SJCRH30 (cell line): ENCODE data around the gene SLC2A6. TPM values are rescaled to one million over a fixed set of nuclear protein-coding genes. Genes with fewer than 3 reads are reported as not detected.

Experiments
- DNase-seq, 2 experiments: peaks; one replicate each; pipeline ENCODE4 v3.0.0-alpha.2; 2015 to 2020
- H3K27ac ChIP-seq: fragments of 250-450 bp; sonication (Bioruptor Pico); 2 replicates; pipeline ENCODE4 v1.5.1; 2020; ENCODE audit warnings: mild to moderate bottlenecking, moderate library complexity
- H3K27me3 ChIP-seq: fragments of 250-450 bp; sonication (Bioruptor Pico); 2 replicates; pipeline ENCODE4 v1.5.1; 2020; ENCODE audit warnings: mild to moderate bottlenecking, moderate library complexity
- H3K36me3 ChIP-seq: fragments of 250-450 bp; sonication (Bioruptor Pico); 2 replicates; pipeline ENCODE4 v1.5.1; 2020; ENCODE audit warnings: mild to moderate bottlenecking, moderate library complexity
- H3K4me1 ChIP-seq: fragments of 250-450 bp; sonication (Bioruptor Pico); 2 replicates; pipeline ENCODE4 v1.5.1; 2020; ENCODE audit warnings: mild to moderate bottlenecking, moderate library complexity
- H3K4me3 ChIP-seq: fragments of 250-450 bp; sonication (Bioruptor Pico); 2 replicates; pipeline ENCODE4 v1.5.1; 2020; ENCODE audit warnings: mild to moderate bottlenecking, moderate library complexity
- H3K9me3 ChIP-seq: fragments of 250-450 bp; sonication (Bioruptor Pico); replicated peaks from 2 replicates; pipeline ENCODE4 v1.5.1; 2020; ENCODE audit warnings: mild to moderate bottlenecking, moderate library complexity
- total RNA-seq: library from RNA; depleted of rRNA; stranded (reverse); fragments of >200 nt; shearing (Covaris generic); gene quantifications from 2 replicates; pipeline ENCODE4 v1.2.3, GENCODE V29; 2014

Gene SLC2A6
- total RNA-seq, 1 experiment from 2014 or later, result 23.4 TPM

GRCh38 chr9:133494636-133495326, 15.9 kb upstream of the SLC2A6 start:
- H3K4me3 ChIP-seq, result no peak overlapping the region
- no peak overlapping the region for H3K27ac ChIP-seq
- H3K4me1 ChIP-seq, result peaks cover 35% of the 10 kb centered on the region
- no peaks in the 10 kb centered on the region; the same call in 1 of the 2 replicates for H3K27me3 ChIP-seq
- no peak for DNase-seq
- no peaks in the 10 kb centered on the region for H3K36me3 ChIP-seq
- H3K9me3 ChIP-seq, result no peaks in the 10 kb centered on the region

DNA sequence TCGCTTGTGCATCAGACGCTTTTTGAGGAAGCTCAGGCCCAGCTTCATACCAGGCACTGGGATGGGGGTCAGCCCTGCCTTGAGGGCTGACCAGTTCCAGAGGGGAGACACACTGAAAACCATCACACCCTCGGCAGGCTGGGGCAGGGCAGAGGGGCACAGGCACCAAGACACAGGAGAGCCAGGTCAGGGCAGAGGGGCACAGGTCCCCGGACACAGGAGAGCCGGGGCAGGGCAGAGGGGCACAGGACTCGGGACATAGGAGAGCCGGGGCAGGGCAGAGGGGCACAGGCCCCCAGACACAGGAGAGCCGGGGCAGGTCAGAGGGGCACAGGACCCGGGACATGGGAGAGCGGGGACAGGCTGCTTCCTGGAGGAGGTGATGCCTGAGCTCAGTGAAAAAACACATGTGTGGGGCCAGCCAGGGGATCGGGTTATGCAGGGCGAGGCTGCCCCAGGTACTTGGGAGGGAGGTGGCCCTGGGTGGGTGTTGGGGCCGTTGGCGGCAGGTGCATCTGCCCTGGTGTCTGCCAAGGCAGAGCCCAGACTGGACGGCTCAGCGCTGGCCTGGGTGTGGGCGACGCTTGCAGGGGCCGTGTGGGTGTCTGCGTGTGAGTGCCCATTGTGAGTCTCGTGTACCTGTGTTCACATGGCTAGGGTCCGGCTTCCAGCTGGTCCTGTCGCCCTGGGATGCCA, 15.1 kb upstream of the SLC2A6 start:
- Histone ChIP-seq H3K4me3 (no peak overlapping the region), H3K27ac (no peak overlapping the region), H3K27me3 (no peaks in the 10 kb centered on the region; the same call in 1 of the 2 replicates), H3K9me3 (no peaks in the 10 kb centered on the region), H3K36me3 (no peaks in the 10 kb centered on the region), H3K4me1 (peaks cover 39% of the 10 kb centered on the region)
- DNase-seq, result no peak

DNA sequence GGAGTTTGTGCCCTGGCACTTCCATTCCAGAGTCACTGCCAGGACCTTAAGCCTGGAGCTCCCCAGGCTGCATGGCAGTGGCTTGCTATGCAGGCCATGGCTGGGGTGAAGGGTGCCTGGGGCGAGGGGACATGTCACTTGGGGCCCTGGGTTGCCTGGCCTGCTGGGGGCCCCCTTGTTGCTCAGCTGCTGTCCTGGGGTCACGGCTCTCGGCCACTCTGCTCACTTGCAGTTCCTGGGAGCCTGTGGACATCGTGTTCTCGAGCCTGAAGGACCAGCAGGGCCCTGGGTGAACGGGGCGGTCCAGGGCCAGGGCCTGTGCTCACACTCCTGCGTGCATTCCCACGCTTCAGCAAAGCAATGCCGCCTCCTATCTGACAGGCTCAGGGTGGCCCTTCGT, 14.5 kb upstream of the SLC2A6 start:
- peaks cover 40% of the 10 kb centered on the region for H3K4me1 ChIP-seq
- no peaks in the 10 kb centered on the region for H3K9me3 ChIP-seq
- no peak overlapping the region for H3K4me3 ChIP-seq
- H3K27ac ChIP-seq, result peak overlapping the region; percentile 90
- no peaks in the 10 kb centered on the region; the same call in 1 of the 2 replicates for H3K27me3 ChIP-seq
- H3K36me3 ChIP-seq, result no peaks in the 10 kb centered on the region
- no peak for DNase-seq

DNA sequence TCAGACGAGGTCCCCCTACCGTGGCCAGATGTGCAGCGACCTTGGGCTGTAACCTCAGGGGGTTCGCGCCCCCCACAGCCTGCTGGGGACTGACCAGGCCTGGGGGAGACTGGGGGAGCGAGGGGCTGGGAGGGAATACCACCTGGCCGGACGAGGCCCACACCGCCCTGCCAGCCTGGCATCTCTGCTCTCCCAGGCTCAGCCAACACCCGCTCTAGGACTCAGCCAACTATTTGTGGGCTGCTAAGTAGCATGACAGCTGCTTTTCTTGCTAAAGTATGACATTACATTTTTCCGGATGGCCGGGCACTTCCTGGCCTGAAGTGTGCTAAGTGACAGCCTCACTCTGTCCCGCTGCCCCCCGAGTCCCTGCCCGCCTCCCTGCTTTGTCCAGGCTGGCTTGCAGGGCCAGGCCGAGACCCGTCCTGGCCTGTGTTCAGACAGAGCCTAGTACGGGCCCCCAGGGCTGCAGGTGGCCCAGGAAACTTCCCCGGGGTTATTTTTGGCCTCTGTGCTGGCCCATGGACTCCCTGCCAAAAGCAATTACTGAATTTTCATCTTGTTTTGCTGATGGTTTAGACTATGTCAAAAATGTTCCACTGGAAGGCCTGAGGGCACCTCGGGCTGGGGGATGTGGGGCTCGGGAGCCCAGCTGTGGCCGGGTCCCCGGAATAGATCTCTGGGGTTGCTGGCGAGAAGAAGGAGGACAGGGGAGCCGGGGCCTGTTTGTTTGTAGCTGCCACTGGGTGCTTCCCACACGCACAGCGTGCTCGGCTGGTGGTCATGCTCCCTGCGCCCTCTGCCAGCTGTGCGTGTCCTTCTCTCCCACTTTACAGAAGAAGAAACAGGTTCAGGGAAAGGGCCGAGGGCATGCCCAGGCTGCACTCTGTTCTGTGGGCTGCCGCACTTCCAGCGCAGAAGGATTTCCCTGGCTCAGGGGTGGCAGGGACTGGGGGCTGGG, 13.4 kb upstream of the SLC2A6 start:
- Histone ChIP-seq H3K4me1 (peaks cover 40% of the 10 kb centered on the region), H3K27ac (peak overlapping the region; percentile 90), H3K4me3 (peak overlapping the region; percentile 18), H3K9me3 (no peaks in the 10 kb centered on the region), H3K36me3 (no peaks in the 10 kb centered on the region), H3K27me3 (no peaks in the 10 kb centered on the region; the same call in 1 of the 2 replicates)
- DNase-seq, result peak; percentile 87 to 91

DNA sequence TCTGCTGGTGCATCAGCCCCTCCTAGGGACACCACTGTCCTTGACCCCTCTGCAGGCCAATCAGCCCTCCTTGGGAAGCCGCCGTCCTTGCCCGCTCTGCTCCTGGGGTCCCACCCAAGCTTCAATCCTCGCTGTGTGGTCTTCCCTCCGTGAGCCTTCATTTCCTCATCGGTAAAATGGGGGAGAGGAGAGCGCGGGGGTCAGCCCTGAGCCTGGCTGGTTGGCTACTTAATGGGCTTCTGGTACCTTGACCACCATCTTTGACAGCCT, 12.7 kb upstream of the SLC2A6 start:
- Histone ChIP-seq H3K27ac (peak overlapping the region; percentile 90), H3K36me3 (no peaks in the 10 kb centered on the region), H3K27me3 (no peaks in the 10 kb centered on the region), H3K4me3 (no peak overlapping the region), H3K9me3 (no peaks in the 10 kb centered on the region), H3K4me1 (peaks cover 38% of the 10 kb centered on the region)
- DNase-seq, result no peak

GRCh38 chr9:133490865-133491655, 12.2 kb upstream of the SLC2A6 start:
- Histone ChIP-seq H3K9me3 (no peaks in the 10 kb centered on the region), H3K27me3 (no peaks in the 10 kb centered on the region), H3K27ac (peak overlapping the region; percentile 90), H3K4me3 (no peak overlapping the region), H3K4me1 (peaks cover 38% of the 10 kb centered on the region), H3K36me3 (no peaks in the 10 kb centered on the region)
- DNase-seq, result no peak

DNA sequence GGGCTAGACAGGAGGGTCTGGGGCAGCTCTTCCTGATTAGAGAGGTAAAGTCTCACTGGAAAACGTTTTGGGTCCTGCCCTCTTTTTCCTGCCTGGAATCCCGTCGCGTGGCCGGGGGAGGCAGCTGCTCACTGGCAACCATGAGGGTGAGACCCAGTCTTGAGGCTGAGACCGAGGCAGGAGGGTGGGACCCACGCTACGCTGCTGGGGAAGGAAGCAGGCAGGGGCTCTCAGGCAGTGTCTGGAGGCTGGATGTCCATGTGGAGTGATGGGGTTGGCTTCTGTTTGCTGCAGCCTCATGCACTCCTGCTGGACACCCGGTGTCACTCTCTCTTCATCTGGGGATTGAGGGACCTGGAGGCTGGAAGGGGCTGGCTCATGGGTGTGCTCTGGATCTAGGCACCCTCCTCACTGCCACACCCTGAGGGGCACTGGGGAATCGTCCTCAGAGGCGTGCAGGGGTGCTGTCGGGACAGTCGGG, 11.3 kb upstream of the SLC2A6 start:
- Histone ChIP-seq H3K27me3 (no peaks in the 10 kb centered on the region), H3K4me3 (no peak overlapping the region), H3K27ac (no peak overlapping the region), H3K4me1 (peaks cover 38% of the 10 kb centered on the region), H3K9me3 (no peaks in the 10 kb centered on the region), H3K36me3 (no peaks in the 10 kb centered on the region)
- DNase-seq, result no peak

DNA sequence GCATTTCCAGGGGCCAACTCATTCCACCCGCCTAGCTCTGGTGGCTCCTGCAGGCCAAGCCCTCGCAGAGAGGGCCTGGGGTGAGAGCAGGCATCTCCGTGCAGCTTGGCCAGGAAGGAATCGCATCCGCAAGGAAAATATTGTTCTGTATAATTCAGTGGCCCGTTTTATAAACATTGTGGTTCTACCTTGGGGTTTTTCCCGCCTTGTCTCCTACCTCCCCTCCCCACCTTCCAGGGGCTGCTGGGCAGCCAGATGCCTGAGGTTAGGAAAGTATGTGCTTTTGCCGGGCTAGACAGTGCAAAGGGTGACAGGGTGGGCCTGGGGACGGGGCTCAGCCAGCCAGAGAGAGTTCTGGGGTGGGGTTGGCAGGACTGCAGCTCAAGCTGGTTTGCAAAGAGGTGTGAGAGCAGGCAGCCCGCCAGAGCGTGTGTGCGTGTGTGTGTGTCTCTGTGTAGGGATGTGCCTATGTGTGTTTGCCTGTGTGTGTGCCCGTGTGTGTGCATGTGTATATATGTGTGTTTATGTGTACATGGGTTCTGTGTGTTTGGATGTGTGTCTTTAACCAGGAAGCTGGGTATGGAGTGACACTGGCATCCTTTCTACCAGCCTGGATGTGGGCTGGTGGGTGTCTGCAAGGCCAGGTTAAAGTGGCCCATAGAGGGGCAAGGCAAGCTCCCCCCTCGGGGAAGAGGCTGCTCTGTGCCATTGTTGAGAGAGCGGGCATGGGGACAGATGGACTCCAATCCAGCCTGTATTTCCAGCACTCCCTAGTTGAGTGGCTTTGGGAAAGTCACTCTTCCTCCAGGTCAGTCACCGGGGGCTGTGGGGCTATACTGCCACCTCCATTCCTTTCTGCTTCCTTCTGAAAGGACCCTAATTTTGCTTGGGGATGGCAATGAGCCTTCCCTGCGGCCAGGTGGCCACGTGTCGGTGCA, 10.6 kb upstream of the SLC2A6 start:
- Histone ChIP-seq H3K27me3 (no peaks in the 10 kb centered on the region), H3K4me1 (peaks cover 45% of the 10 kb centered on the region), H3K36me3 (no peaks in the 10 kb centered on the region), H3K4me3 (no peak overlapping the region), H3K27ac (no peak overlapping the region), H3K9me3 (no peaks in the 10 kb centered on the region)
- DNase-seq, result no peak

- Histone ChIP-seq H3K4me1 (peaks cover 48% of the 10 kb centered on the region), H3K4me3 (no peak overlapping the region), H3K27me3 (no peaks in the 10 kb centered on the region), H3K27ac (no peak overlapping the region), H3K9me3 (no peaks in the 10 kb centered on the region), H3K36me3 (no peaks in the 10 kb centered on the region)
- DNase-seq, result no peak
These were observed 9.9 kb upstream of the SLC2A6 start for GRCh38 chr9:133488686-133489252.

DNA sequence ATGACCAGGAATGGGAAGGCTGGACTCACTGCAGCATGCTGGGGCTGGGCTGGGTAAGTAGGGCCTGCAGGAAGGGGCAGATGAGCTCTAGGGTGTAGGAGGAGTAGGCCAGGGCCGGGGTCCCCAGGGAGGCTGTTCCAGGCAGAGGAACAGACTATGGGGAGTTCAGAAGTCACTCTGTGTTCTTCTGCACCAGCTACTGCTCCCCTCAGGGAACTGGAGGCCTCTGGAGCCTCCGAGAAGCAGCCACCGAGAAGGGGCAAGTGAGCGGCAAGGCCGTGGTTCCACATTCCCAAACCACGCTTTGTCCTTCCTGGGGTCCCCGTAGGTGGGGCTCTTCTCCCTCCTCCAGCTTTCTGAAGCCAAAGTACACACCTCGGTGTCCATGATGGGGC, 8.4 kb upstream of the SLC2A6 start:
- DNase-seq, result no peak
- H3K27me3 ChIP-seq, result no peaks in the 10 kb centered on the region

GRCh38 chr9:133485531-133486260, 6.8 kb upstream of the SLC2A6 start:
- DNase-seq, result no peak
- Histone ChIP-seq H3K4me3 (no peak overlapping the region), H3K27me3 (no peaks in the 10 kb centered on the region), H3K36me3 (no peaks in the 10 kb centered on the region), H3K9me3 (no peaks in the 10 kb centered on the region), H3K4me1 (peaks cover 30% of the 10 kb centered on the region), H3K27ac (no peak overlapping the region)

More for the DNA sequence above, 8.4 kb upstream of the SLC2A6 start:
- Histone ChIP-seq H3K4me3 (no peak overlapping the region), H3K4me1 (peaks cover 39% of the 10 kb centered on the region), H3K9me3 (no peaks in the 10 kb centered on the region), H3K27ac (no peak overlapping the region), H3K36me3 (no peaks in the 10 kb centered on the region)

DNA sequence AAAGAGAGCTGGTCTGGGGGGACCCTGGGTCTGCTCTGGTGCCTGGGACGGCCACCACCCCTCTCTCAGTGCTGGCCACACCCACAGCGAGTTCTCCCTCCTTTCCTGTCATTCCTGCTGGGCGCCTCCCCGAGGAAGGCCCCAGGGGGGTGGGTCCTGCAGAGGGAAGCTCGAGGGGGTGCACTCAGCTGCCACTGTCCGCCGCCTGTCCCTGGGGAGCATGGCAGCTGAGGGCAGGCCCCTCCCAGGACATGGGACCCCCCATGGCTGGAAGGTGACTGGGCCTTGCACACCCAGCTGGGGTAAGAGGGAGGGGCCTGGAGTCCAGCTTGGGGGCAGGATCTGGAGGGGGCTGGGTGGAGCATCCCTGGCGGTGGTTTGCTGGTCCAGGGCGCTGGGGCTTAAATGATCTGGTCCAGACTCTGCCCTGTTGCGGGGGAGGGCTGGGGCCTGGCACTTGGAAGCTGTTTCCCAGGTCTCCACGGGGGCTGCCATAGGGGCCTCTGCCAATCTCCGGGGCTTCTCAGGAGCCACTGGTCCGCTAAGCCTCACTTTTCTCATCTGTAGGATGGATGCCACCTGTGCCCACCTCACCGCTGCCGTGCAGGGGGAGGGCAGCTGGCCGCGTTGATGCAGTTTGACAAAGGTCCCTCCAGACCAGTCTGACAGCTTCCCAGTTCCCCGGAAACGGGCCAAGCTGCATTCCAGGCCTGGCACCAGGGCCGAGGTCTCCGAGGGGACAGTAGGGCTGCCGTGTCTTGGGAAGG, 6.0 kb upstream of the SLC2A6 start:
- peak; percentile 75 to 82 for DNase-seq
- H3K4me1 ChIP-seq, result peaks cover 26% of the 10 kb centered on the region
- H3K9me3 ChIP-seq, result no peaks in the 10 kb centered on the region
- no peaks in the 10 kb centered on the region for H3K27me3 ChIP-seq
- H3K4me3 ChIP-seq, result no peak overlapping the region
- no peak overlapping the region for H3K27ac ChIP-seq
- no peaks in the 10 kb centered on the region for H3K36me3 ChIP-seq
